ENCODE data around the gene ANKRD63. TPM values are rescaled to one million over a fixed set of nuclear protein-coding genes. Genes with fewer than 3 reads are reported as not detected.

ANKRD63 gene
- total RNA-seq, 1 experiment from 2014 or later: 1.2 TPM

- TF ChIP-seq FOXP4 (CRISPR knock-in tag; IDR thresholded peaks at IDR 0.05): no peak
- no peak for TF ChIP-seq E2F5 (CRISPR knock-in tag; IDR thresholded peaks at IDR 0.05)
- no peak for TF ChIP-seq FOXK1 (CRISPR knock-in tag; IDR thresholded peaks at IDR 0.05)
- TF ChIP-seq MLX (CRISPR knock-in tag; IDR thresholded peaks at IDR 0.05): no peak
- no peak for TF ChIP-seq ELF4 (CRISPR knock-in tag; IDR thresholded peaks at IDR 0.05; ENCODE audit: low read depth)
Observed at GRCh38 chr15:40241269-40242212, 41.3 kb downstream of the ANKRD63 start (continued).

GRCh38 chr15:40240619-40241221 lies 42.1 kb downstream of the ANKRD63 start:
- CTCF ChIA-PET: interaction anchor here (1.2 to 7.6 kb wide), 7 partner anchors 12 to 97 kb away, joined by 3 to 153 read pairs (median 23); no protein-coding TSS in a partner anchor
- Mint-ChIP-seq H3K36me3 (no peaks in the 10 kb centered on the region), H3K27ac (no peak overlapping the region), H3K27me3 (ENCODE audit: low read depth) (no peaks in the 10 kb centered on the region), H3K4me3 (no peak overlapping the region), H3K4me1 (peaks cover 22% of the 10 kb centered on the region), H3K9me3 (no peaks in the 10 kb centered on the region)
- POLR2A ChIA-PET: interaction anchor here (1.2 to 1.7 kb wide), 2 partner anchors 34 to 189 kb away, joined by 3 read pairs; no protein-coding TSS in a partner anchor
- ATAC-seq: no peak
- no peak for DNase-seq (ENCODE audit: low spot score)
- no peak for TF ChIP-seq MAX (CRISPR knock-in tag; IDR thresholded peaks at IDR 0.05)
- no peak for TF ChIP-seq GABPB1 (CRISPR knock-in tag; IDR thresholded peaks at IDR 0.05)
- TF ChIP-seq USF2 (CRISPR knock-in tag; IDR thresholded peaks at IDR 0.05): no peak
- TF ChIP-seq KAT7 (CRISPR knock-in tag; IDR thresholded peaks at IDR 0.05; ENCODE audit: borderline replicate concordance): no peak
- no peak for TF ChIP-seq ARID4B (CRISPR knock-in tag; IDR thresholded peaks at IDR 0.05; ENCODE audit: borderline replicate concordance)
- no peak for TF ChIP-seq MXD4 (CRISPR knock-in tag; IDR thresholded peaks at IDR 0.05; ENCODE audit: borderline replicate concordance)
- no peak for TF ChIP-seq ATF3 (CRISPR knock-in tag; conservative IDR thresholded peaks at IDR 0.05)
- TF ChIP-seq ZSCAN18 (CRISPR knock-in tag; IDR thresholded peaks at IDR 0.05): no peak
- TF ChIP-seq ZNF512 (CRISPR knock-in tag; IDR thresholded peaks at IDR 0.05; ENCODE audit: borderline replicate concordance): no peak
- no peak for TF ChIP-seq OVOL2 (CRISPR knock-in tag; IDR thresholded peaks at IDR 0.05; ENCODE audit: borderline replicate concordance)
- no peak for TF ChIP-seq RORB (CRISPR knock-in tag; IDR thresholded peaks at IDR 0.05)
- no peak for TF ChIP-seq E2F4 (CRISPR knock-in tag; IDR thresholded peaks at IDR 0.05; ENCODE audit: borderline replicate concordance, low read depth)
- TF ChIP-seq MYBL2 (CRISPR knock-in tag; IDR thresholded peaks at IDR 0.05): no peak
- no peak for TF ChIP-seq TEAD4 (CRISPR knock-in tag; IDR thresholded peaks at IDR 0.05)
